Upper lobe of left lung (tissue), 6 donors: ENCODE measurements around the gene ZNF488. TPM values are rescaled to one million over a fixed set of nuclear protein-coding genes. Genes with fewer than 3 reads are reported as not detected.

ENCODE experiments used
- ATAC-seq, 2 donors: fragments of 200-7000 bp; cut with Tn5 transposase; one replicate each; pipeline ENCODE4 v1.9.1; 2022; ENCODE audit warnings: mild to moderate bottlenecking in 2 of 2, moderate library complexity in 2 of 2; ENCODE audit not compliant: low FRiP score in 2 of 2
- DNase-seq, 2 donors: peaks; one replicate each; pipeline ENCODE4 v3.0.0-alpha.2; 2019 to 2020
- H3K27ac ChIP-seq, 4 donors: fragments of 200-600 bp; sonication (generic); one replicate each; pipeline ENCODE4 v1.5.1; 2016 to 2019
- H3K27me3 ChIP-seq, 4 donors: fragments of 200-600 bp; sonication (generic); one replicate each; pipeline ENCODE4 v1.5.1; 2017 to 2019
- H3K36me3 ChIP-seq, 4 donors: fragments of 200-600 bp; sonication (generic); one replicate each; pipeline ENCODE4 v1.5.1; 2016 to 2019
- H3K4me1 ChIP-seq, 4 donors: fragments of 200-600 bp; sonication (generic); one replicate each; pipeline ENCODE4 v1.5.1; 2018 to 2019
- H3K4me3 ChIP-seq, 4 donors: fragments of 200-600 bp; sonication (generic); one replicate each; pipeline ENCODE4 v1.5.1; 2017 to 2019; ENCODE audit warnings: mild to moderate bottlenecking in 2 of 4, moderate library complexity in 1 of 4
- H3K9me3 ChIP-seq, 4 donors: fragments of 200-600 bp; sonication (generic); one replicate each; pipeline ENCODE4 v1.5.1; 2018 to 2019
- CTCF ChIP-seq, 6 experiments: fragments of 450-650 bp in 4 of 6; fragments of 200-600 bp in 2 of 6; sonication (generic) in 2 of 6; IDR thresholded peaks; one replicate each; pipeline ENCODE4 v1.5.1; 2016 to 2019; ENCODE audit warnings: antibody characterized with exemption in 6 of 6
- EP300 ChIP-seq, 4 donors: sonication (generic); formaldehyde crosslinking; IDR thresholded peaks; one replicate each; pipeline ENCODE4 v1.5.1; 2017; ENCODE audit warnings: antibody characterized with exemption in 4 of 4, control low read depth in 2 of 4
- POLR2A ChIP-seq, 4 donors: fragments of 450-650 bp; IDR thresholded peaks; one replicate each; pipeline ENCODE4 v1.5.1; 2016 to 2017; ENCODE audit warnings: antibody characterized with exemption in 4 of 4, mild to moderate bottlenecking in 2 of 4
- POLR2AphosphoS5 ChIP-seq, 2 donors: sonication (generic); formaldehyde crosslinking; IDR thresholded peaks; one replicate each; pipeline ENCODE4 v1.5.1; 2017; ENCODE audit warnings: antibody characterized with exemption in 2 of 2
- WGBS, 2 donors: methylation state at CpG; one replicate each; pipeline ENCODE4 v1.1.5; 2017 to 2018; 5-methylcytosine and 5-hydroxymethylcytosine counted together
- total RNA-seq, 6 donors: library from RNA; depleted of rRNA in 4 of 6; stranded (reverse); fragments of >200 nt in 4 of 6; gene quantifications; one replicate each; pipeline versions ENCODE4 v1.1.0 to v1.2.1, GENCODE V29; 2016 to 2021
- donor health status: DM: no; HTN: no; CAD: no; lungs with moderate emphysema.
- donor health status: DM: no; HTN: yes; CAD: no; lungs with severe emphysema.

The ZNF488 gene
- total RNA-seq, result under 1 TPM in 4 of 6 donors, not detected in 2; 0.15 to 0.66 (median 0.28) TPM

GRCh38 chr10:47384148-47384921 lies at the start of gene ZNF488:
Gene ZNF488 (minus strand): TSS chr10:47384293. CDS start chr10:47368829, 15,464 bp downstream.
- Histone ChIP-seq H3K4me1 (peaks cover 0 to 10% (median 10%) of the 10 kb centered on the region in 4 donors), H3K36me3 (no peaks in the 10 kb centered on the region), H3K9me3 (no peaks in the 10 kb centered on the region), H3K27me3 (no peaks in the 10 kb centered on the region), H3K27ac (peak within 1 kb of the TSS; percentile 5 to 79 (median 72)), H3K4me3 (peak within 1 kb of the TSS; percentile 57 to 83 (median 64))
- ATAC-seq (peak; percentile 94 to 99), DNase-seq (peak; percentile 84 to 96)
- WGBS, 2 donors, result 0% methylated on average over 16 to 46 of the region's 75 CpGs
- TF ChIP-seq EP300 (IDR thresholded peaks at IDR 0.05), result no peak
- TF ChIP-seq POLR2AphosphoS5 (IDR thresholded peaks at IDR 0.05), result peak in 1 of 2 donors; percentile 17
- peak in 1 of 6 experiments; percentile 13 for TF ChIP-seq CTCF (IDR thresholded peaks at IDR 0.05)
- TF ChIP-seq POLR2A (IDR thresholded peaks at IDR 0.05), result peak in 1 of 4 donors; percentile 42

GRCh38 chr10:47425813-47426419 lies 41.8 kb upstream of the ZNF488 start:
- Histone ChIP-seq H3K9me3 (no peaks in the 10 kb centered on the region), H3K4me1 (no peaks in the 10 kb centered on the region), H3K4me3 (no peak overlapping the region), H3K27me3 (no peaks in the 10 kb centered on the region), H3K36me3 (no peaks in the 10 kb centered on the region), H3K27ac (no peak overlapping the region)
- ATAC-seq (peak in 1 of 2 donors; percentile 37), DNase-seq (no peak)
- WGBS, 2 donors, result 81 to 86% methylated on average over 4 of the region's 4 CpGs
- TF ChIP-seq POLR2AphosphoS5 (IDR thresholded peaks at IDR 0.05) (no peak), CTCF (IDR thresholded peaks at IDR 0.05) (no peak), POLR2A (IDR thresholded peaks at IDR 0.05) (no peak), EP300 (IDR thresholded peaks at IDR 0.05) (no peak)

- WGBS, 2 donors, result 69 to 70% methylated on average over 8 of the region's 8 CpGs
- no peak for DNase-seq
- TF ChIP-seq POLR2A (IDR thresholded peaks at IDR 0.05) (no peak), CTCF (IDR thresholded peaks at IDR 0.05) (no peak), EP300 (IDR thresholded peaks at IDR 0.05) (no peak), POLR2AphosphoS5 (IDR thresholded peaks at IDR 0.05) (no peak)
- Histone ChIP-seq H3K4me3 (no peak overlapping the region), H3K27ac (no peak overlapping the region), H3K36me3 (no peaks in the 10 kb centered on the region), H3K9me3 (no peaks in the 10 kb centered on the region), H3K27me3 (no peaks in the 10 kb centered on the region), H3K4me1 (no peaks in the 10 kb centered on the region)
- ATAC-seq, result no peak
Observed at GRCh38 chr10:47424231-47424630, 40.1 kb upstream of the ZNF488 start.

GRCh38 chr10:47423476-47423875 lies 39.4 kb upstream of the ZNF488 start:
- Histone ChIP-seq H3K27me3 (no peaks in the 10 kb centered on the region), H3K9me3 (no peaks in the 10 kb centered on the region), H3K36me3 (no peaks in the 10 kb centered on the region), H3K27ac (no peak overlapping the region), H3K4me1 (no peaks in the 10 kb centered on the region), H3K4me3 (no peak overlapping the region)
- no peak for DNase-seq
- no peak for TF ChIP-seq POLR2A (IDR thresholded peaks at IDR 0.05)
- no peak for TF ChIP-seq POLR2AphosphoS5 (IDR thresholded peaks at IDR 0.05)
- no peak for TF ChIP-seq EP300 (IDR thresholded peaks at IDR 0.05)
- TF ChIP-seq CTCF (IDR thresholded peaks at IDR 0.05), result no peak
- ATAC-seq, result no peak
- 84 to 86% methylated on average over 4 of the region's 4 CpGs for WGBS, 2 donors
